CD4-positive, alpha-beta T cell treated with Interferon gamma for 1 hour (primary cell): ENCODE data around the gene MAGI1.

ENCODE experiments used
- DNase-seq: peaks from one replicate; pipeline ENCODE4 v3.0.0-alpha.2; 2020

MAGI1 gene

GRCh38 chr3:65438612-65439011, 600.1 kb downstream of the MAGI1 start:
- DNase-seq = no peak

GRCh38 chr3:65438096-65438495, 600.6 kb downstream of the MAGI1 start:
- DNase-seq = no peak

- no peak for DNase-seq
These were observed 602.1 kb downstream of the MAGI1 start for GRCh38 chr3:65436580-65436979.

- no peak for DNase-seq
These were observed 605.2 kb downstream of the MAGI1 start for GRCh38 chr3:65433480-65433879.

GRCh38 chr3:65432388-65433003, 606.2 kb downstream of the MAGI1 start:
- DNase-seq = no peak

DNA sequence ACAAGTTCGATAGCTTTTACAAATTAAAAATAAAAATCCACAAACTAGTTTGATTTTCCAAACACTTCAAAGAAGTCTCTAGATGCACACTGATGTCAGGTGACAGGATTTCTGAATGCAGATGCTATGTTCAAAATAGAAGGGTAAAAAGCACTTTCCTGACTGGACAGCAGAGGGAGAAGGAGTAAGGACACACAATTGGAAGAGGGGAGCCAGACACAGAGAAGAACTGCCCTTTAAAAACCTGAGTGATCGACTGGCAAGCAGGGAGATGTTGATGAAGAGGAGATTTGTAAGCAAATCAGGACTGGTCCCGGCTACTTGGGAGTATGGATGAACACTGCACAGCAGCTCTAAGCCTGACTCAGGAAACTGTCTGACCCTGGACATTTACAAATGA, 612.8 kb downstream of the MAGI1 start:
- no peak for DNase-seq

- DNase-seq = no peak
These were observed 616.6 kb downstream of the MAGI1 start for GRCh38 chr3:65422154-65422553.

DNA sequence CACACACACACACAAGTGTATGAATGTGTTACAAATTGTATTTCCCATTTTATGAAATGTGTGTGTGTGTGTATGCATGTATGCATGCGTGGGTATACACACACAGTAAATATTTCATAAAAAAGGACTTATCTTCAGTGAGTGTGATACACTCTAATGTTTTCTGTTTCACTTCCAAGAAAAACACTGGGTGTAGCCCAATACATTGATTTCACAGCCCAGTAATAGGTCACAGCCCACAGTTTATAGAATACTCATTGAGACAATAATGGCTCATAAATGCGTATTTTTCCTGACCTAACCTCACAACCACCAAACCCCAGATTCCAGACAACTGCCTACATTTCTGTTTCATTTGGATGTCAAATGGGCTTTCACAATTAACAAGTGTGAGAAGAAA, 619.5 kb downstream of the MAGI1 start:
- no peak for DNase-seq

GRCh38 chr3:65413891-65414290, 624.8 kb downstream of the MAGI1 start:
- DNase-seq = no peak

DNA sequence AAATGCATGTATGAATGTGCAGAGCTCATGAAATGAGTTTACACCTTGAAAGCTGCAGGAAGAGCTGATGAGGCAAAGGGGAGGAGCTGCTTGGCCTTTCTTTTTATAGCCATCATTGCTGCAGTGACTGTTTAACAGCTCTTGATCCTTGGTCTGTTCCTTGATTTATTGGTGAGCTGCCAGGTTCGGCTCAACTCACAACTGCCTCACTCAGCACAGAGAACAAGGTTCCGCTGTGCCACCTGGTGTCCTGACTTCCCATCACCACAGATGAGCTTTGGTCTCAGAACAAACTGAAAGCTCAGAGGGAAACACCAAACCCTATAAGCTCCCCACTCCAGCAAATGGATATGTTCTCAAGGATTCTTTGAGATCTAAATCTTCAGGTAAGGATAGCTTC, 626.1 kb downstream of the MAGI1 start:
- no peak for DNase-seq

DNA sequence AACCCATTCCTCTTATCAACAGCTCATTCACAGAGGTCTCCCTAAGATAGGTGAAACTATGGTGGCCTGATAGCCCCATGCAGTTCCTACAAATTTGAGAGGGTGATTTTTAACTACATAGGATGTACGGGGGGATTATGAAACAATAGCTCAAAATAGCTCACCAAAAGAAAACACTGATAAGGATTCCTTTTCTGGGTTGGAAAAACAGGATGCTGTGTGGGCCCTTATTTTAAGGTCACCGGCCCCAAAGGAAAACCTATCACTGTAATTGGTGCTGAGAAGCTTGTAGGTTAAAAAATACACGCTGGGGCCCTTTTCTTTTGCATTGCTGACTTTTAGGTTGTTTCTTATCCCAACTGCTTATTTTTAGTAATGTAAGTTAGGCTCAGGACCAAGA, 627.4 kb downstream of the MAGI1 start:
- no peak for DNase-seq

- DNase-seq = no peak
These were observed 629.5 kb downstream of the MAGI1 start for GRCh38 chr3:65409176-65409569.

DNA sequence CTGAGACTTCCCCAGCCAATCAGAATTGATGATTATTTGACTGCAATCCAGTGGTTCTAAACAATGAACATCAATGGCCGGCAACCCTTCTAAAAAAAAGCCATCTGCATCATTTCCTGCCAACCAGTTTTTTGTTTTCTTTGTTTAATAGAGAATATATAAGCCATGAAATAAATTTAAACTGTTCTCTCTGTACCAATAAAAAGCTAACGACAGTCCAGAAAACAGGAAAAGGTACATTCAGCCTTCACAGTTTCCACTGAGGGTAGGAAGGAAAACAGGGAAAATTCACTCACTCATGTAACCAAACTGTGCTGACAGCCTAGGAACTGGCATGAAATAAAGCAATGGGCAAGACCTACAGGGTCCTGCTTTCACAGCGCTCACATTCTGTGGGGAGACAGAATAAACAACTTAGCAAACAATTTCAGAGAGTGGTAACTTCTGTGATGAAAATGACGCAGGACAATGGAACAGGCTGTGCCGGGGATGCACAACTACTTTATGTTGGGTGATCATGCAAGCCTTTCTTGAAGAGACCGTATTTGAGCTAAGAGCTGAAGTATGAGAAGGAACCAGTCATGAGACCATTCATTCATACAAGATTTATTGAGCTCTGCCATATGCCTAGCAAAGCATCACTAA, 630.1 kb downstream of the MAGI1 start:
- no peak for DNase-seq

DNA sequence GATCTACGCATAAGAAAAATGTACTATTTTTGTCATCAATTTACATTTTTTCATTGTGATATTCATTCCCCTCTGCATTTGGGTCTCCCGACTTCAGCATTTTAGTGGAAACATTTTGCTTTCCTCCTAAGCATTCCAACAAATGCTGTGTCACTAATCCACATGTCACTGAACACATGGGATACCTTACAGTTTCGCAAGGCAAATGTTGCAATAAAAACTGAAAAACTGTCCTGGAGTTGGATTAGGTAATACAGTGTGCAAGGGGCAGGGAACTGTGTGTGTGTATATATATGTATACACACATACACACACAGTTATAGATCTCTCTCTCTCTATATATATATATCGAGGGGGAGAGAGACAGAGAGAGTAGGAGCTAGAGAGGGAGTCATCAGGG, 632.2 kb downstream of the MAGI1 start:
- DNase-seq = no peak

DNA sequence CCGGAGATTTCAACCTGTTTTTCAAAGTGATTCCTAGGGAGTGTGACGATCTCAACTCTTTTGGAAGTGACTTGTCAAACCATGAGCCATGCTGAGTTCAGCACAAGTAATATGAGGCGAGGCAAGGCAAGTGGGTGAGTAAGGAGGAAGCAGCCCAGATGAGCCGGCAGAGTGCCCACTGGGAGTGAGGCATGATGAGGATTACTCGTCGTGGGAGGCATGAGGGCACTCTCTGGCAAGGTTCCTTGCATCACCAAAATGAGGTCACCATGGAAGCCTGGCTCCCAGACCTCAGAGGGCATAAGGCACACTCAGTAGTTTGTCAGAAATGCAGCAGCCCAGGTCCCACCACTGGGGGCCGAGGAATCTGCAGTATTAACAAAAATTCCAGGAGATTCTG, 636.1 kb downstream of the MAGI1 start:
- no peak for DNase-seq

GRCh38 chr3:65401359-65402305, 637.1 kb downstream of the MAGI1 start:
- no peak for DNase-seq

GRCh38 chr3:65400899-65401298, 637.8 kb downstream of the MAGI1 start:
- no peak for DNase-seq

DNA sequence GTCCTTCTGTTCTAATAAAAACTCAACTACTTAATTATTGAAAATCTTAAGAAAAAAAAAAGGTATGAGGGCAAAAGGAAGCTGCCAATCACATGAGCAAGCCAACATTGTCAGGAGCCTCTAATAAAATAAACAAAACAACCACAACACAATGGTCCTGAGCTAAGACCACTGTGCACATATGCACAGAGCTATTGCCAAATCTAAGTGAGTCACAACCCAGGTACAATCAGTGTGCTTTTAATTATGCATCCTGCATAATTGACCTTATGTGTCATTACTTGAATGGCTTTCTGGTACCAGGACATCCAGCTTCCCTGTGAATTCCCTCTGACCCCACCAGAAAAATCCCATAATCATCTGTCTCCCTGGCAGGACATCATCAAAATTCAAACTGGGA, 639.8 kb downstream of the MAGI1 start:
- DNase-seq = no peak

DNA sequence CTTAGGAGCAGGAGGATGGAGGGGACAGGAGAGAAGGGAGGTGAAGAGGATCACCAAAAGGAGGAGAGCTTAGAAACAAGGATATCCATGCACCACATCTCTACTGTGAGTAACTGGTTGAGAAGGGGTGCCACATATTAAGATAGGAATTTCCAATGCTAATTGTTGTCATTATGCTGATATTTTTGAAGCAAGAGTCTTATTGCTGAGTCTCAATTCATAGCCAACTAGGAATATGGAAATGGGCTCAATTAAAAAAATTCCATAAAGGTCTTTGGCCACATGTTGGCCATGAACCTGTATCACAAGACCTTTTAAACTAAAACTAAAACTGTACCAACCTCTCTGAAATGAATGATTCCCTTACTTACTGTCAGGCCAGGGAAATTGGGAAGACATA, 642.6 kb downstream of the MAGI1 start:
- DNase-seq = no peak

DNA sequence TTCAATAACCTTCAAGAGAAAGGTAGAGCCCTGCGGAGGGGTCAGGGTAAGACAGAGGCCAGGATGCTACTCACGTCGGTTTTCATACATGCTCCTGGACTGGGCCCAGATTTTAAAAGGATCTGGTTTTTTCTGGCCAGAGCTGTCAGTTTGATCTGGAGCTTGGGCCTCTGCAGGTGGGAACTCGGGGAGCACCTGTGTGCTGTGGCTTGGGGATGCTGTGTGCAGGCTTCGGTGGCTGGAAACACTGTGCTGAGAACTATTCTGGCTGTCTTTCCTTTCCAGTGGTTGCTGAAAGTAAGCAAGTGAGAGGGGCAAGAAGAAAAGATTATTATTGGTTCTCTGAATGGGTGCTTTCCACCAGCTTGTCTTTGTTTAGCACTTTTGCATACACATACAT, 647.6 kb downstream of the MAGI1 start:
- no peak for DNase-seq

DNA sequence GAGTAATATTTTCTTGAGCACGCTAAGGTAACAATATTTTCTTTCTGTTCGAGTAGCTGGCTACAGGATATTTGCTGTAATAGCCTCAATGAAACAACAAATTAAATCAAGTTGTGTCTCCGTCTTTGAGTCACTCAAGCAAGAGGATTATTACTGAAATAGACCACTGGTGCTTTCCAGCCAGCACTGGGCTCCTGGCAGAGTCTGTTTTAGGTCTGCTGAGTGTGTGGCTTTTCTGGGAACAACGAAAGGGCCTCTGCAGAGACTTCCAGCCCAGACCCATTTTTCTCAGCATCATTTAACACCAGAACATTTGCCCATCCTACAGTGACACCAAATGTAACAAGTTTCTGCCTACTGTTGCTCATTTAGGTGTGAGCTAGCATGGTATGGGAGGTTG, 652.9 kb downstream of the MAGI1 start:
- DNase-seq = no peak

DNA sequence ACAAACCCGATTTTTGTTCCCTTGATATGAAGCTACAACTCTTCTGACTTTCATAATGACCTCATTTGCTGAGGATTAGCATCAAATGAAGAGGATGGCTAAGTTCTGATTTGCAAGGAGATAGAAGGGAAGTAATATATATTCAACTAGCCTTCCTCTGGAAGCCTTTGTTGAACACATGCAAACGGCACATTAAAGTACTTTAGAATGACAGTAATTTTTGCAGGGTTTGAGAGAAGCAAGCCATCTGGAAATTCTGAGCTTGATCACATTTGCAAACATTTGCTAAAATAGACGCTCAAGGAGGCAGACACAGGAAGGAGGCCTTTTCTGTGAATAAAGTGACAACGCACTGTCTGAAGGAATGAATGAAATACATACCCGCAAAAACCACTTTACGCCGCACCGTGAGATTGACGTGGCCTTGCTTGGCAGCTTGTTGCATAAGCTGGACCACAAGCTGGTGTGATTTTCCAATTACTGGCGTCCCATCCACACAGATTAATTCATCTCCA, 657.2 kb downstream of the MAGI1 start:
- DNase-seq = no peak

- no peak for DNase-seq
These were observed 659.5 kb downstream of the MAGI1 start for GRCh38 chr3:65379223-65379622.

DNA sequence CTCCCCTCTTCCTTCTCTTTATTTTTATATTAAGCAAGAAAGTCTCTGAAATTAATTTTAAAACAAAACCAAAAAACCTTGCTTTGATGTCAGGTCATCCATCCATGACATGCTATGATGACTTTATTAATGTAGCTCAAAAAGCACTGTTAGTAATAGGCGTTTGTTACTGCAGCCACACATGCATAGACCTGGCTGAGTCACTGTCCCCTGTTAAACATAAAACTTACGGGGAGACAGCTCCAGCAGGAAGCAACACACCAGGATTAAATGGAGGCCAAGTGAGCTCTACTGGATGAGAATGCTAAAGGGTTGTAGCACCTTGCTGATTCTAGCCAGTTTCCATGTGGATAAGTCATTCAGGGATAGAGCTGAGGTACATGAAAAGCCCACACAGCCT, 661.1 kb downstream of the MAGI1 start:
- no peak for DNase-seq
